GM18520 (cell line): Measurements from ENCODE around the gene SLC44A3.
A peak's percentile ranks its signal among the peaks of the same experiment; 100 is the strongest.

Source experiments
- ATAC-seq: cut with Tn5 transposase; IDR thresholded peaks from one replicate; pipeline ENCODE4 v1.9.1; 2021; ENCODE audit not compliant: unreplicated experiment

SLC44A3 gene

DNA sequence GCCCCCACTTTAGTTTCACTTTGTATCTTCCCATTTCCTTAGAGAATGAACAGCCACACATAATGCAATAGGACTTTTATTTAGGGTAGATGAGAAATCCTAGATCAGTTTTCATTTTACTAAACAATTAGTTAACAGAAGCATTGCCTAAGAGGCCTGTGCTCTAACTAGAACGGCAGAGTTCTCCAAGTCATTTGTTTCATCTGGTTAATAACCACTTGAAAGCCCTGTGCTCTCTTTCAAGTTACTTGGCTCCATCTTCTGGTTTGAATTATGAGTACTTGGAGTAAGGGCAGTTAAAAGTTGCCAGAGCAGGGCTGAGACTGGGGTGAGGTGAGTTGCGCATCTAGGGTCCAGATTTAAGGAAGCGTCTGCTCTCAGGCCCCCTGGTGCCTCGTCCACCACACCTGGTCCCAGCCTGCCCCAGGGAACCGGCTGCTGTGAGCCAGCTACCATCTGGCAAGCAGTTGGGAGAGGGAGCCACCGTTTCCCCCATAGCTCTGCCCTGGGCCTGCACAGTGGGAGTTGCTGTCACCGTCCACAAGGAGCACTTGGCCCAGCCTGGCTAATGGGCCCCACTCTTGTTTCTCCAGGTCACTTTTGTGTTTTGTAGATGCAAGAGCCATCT lies 18.1 kb upstream of the SLC44A3 start:
- ATAC-seq = peak; percentile 45

- no peak for ATAC-seq
Observed at GRCh38 chr1:94803106-94803505, 17.1 kb upstream of the SLC44A3 start.

DNA sequence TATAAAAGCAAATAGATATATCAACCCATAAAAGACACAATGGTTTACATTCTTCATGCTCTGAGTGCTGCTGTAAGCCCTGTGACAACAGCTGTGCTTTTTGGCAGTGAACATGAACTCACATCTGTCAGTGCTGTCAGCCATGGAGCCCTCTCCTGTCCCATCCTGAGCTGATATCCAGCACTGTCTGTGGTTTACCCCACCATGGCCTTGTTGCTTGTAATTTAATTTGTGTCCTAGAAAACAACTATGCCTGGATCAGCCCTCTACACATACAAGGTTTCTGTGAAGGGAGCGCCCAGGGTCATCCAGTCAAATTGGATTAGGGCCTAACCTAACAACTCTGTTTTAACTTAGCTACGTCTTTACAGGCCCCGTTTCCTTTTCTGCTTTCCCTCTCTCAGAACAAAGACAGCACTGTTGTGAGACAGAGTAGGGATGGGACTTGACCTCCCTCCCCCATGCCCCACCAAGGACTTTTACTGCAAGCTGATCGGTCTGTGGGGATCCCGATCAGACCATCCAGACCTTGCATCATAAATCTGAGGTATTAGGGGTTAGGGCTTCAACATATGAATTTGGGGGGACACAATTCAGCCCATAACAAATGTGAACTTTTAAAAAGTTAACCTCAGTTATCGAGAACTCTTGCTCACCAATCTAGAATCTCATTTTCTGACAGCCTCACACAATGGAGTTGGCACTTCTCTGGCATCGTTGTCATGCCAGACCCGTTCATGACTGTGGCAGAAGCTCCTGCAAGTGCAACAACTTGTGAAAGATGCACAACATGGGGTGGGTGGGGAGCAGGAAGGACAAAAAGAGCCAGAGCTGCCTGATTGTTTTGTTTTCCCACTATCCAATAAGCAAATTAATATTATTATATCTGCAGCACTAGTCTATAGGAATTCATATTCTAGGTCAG lies 16.4 kb upstream of the SLC44A3 start:
- no peak for ATAC-seq

GRCh38 chr1:94804442-94804837 lies 15.7 kb upstream of the SLC44A3 start:
- ATAC-seq = no peak

- peak; percentile 60 for ATAC-seq
Observed at GRCh38 chr1:94805912-94806311, 14.2 kb upstream of the SLC44A3 start.

- no peak for ATAC-seq
Observed at GRCh38 chr1:94806441-94806871, 13.7 kb upstream of the SLC44A3 start.

DNA sequence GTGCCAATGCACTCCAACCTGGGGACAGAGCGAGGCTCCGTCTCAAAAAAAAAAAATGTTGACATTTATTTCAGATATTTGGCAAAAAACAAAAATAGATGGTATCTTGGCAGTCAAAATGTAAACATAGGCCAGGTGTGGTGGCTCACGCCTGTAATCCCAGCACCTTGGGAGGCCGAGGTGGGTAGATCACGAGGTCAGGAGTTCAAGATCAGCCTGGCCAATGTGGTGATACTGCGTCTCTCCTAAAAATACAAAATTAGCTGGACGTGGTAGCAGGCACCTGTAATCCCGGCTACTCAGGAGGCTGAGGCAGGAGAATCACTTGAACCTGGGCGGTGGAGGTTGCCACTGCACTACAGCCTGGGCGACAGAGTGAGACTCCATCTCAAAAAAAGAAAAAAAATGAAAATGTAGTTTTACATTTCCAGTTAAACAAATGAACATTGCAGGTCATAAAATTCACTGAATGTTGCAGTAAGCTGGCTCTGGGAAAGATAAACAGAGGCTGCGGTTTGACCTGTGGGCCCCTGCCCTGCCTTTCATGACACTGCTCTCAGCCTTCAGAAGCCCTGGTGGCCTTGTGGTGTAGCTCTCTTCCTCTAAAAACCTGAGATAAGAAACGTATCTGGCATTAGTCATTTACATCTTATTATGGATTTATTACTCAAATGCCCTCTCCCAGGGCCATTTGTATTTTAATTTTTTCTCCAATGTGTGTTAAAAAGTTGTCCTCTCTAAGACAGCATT lies 12.2 kb upstream of the SLC44A3 start:
- ATAC-seq = no peak

DNA sequence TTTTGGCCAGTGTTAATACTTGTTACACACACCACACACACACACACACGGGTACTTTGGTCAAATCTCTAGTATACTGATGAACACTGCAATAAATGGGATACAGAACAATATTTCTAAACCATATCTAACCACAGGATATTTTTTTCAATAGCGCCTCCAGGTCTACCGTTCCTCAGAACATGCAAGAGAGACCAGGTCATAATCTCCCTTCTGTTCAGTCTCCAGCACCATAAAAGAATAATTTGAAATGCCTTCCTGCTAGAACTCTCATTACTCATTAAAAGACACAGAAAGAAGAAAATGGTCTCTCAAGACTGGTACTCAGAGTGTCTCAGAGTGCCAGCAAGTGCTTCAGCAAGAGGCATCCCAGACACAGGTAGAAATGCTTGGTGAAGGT lies 11.5 kb upstream of the SLC44A3 start:
- no peak for ATAC-seq

- no peak for ATAC-seq
Observed at GRCh38 chr1:94812985-94813384, 7.2 kb upstream of the SLC44A3 start.

- no peak for ATAC-seq
Observed at GRCh38 chr1:94816030-94816429, 4.1 kb upstream of the SLC44A3 start.

- ATAC-seq = no peak
Observed at GRCh38 chr1:94817712-94818111, 2.4 kb upstream of the SLC44A3 start.

GRCh38 chr1:94819238-94819944 lies 766 bp upstream of the SLC44A3 start:
- no peak for ATAC-seq

DNA sequence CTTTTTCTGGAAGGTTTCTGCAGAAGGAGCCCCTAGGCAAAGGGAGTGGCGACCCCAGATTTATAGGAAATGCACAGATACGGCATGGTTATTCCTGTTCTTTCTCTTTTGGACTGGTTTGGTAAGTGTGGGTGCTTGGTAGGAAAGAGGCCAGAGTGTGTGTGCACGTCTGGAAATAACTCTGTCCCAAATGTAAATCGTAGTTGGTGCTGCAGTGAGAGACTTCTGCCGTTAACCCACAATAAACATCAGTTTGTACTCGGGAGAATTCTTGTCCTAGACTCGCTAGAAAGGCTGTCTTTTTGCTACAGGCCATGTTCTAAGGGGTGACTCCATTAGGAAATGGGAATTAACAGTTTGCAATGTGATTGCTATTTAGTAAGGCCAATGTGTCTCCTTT lies 779 bp downstream of the SLC44A3 start:
- ATAC-seq = no peak

GRCh38 chr1:94821636-94822305 lies 1.6 kb downstream of the SLC44A3 start:
- ATAC-seq = no peak

DNA sequence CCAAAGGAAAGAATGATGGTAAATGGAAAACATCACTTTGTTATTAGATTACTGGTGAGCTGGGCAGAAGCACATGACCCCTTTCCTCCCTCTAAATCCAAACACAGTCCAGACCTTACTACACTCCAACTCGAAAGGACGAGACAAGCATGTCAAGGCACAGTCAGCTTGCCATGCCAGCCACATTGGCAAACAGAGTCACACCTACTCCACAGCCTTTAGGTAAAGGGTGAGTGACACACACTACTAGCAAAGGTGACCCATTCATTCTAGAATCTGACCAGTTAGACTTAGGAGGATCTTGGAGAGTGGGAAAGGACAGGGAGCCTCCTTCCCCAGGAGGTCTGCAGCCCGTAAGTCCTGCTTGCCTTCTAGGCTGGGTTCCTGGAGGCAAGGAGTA lies 3.0 kb downstream of the SLC44A3 start:
- ATAC-seq = no peak

GRCh38 chr1:94825936-94826335 lies 5.8 kb downstream of the SLC44A3 start:
- no peak for ATAC-seq

DNA sequence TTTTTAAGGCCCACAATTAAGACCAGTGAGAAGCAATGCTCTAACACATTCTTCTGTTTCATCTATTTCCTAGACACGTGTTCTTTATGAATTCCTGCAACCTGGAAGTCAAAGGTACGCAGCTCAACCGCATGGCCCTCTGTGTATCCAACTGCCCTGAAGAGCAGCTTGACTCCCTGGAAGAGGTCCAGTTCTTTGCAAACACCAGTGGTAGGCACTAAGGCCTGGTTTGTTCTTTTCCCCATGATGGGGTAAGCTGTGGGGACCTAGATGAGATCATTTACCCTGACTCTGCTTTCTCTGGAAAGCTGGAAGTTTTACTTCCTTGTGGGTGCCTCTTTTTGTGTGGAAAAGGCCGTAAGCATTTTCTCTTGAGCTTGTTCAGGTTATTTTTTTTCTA lies 7.3 kb downstream of the SLC44A3 start:
- no peak for ATAC-seq

DNA sequence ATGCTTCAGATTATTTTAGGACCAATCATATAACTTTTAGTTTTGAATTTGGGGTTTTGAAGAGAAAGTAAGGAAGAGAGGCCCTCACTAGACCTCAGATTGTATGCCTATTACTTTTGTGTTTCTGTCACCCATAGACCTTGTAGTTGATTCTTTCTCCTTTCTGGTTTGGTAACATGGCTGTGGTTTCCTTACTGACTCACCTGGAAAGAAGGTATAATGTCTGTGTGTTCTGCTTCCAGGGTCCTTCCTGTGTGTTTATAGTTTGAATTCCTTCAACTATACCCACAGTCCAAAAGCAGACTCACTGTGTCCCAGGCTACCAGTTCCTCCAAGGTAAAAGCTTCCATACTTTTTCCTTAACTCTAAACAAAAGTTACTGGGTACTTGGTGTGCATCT lies 8.1 kb downstream of the SLC44A3 start:
- ATAC-seq = no peak

DNA sequence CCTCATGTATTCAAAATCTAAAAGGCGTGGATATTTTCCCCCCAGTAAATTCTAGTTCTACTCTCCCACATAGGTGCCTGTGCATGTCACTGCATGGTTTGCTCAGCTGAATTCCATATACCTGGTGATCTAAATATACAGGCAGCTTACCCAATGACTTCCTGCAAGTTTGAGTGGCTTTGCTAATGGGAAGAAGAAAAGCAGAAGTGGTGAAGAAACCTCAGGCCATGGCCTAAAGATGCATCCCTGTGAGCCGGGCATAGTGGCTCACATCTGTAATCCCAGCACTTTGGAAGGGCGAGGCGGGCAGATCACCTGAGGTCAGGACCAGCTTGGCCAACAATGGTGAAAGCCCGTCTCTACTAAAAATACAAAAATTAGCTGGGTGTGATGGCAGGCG lies 11.5 kb downstream of the SLC44A3 start:
- ATAC-seq = no peak

DNA sequence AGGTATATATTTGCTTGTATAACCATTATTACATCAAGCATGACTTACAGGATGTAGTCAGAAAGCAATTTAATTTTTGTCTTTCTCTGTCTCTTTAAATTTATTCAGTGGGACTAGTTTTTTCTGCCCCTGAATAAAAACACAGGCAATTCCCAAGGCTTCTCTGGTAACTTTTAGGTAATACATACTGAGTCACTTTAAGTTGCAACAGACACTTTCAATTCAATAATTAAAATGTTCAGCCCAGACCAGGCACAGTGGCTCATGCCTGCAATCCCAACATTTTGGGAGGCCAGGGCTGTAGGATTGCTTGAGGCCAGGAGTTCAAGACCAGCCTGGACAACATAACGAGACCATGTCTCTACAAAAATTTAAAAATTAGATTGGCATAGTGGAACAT lies 12.3 kb downstream of the SLC44A3 start:
- ATAC-seq = no peak
